WTC11 (cell line): ENCODE results near the gene LPP.

ENCODE experiments used
- ATF1 ChIP-seq: sonication (generic); formaldehyde crosslinking; IDR thresholded peaks from 2 replicates; pipeline ENCODE4 v1.8.1; 2023; ENCODE audit warnings: mild to moderate bottlenecking, moderate library complexity, missing genetic modification reagents
- CBFB ChIP-seq: sonication (generic); formaldehyde crosslinking; IDR thresholded peaks from 2 replicates; pipeline ENCODE4 v1.8.1; 2022; ENCODE audit warnings: mild to moderate bottlenecking, low read depth, missing genetic modification reagents
- TF ChIP-seq, protein P1 (sequence below): fragments of 200-600 bp; IDR thresholded peaks from 2 replicates; pipeline ENCODE4 v1.8.0; 2022; ENCODE audit warnings: antibody characterized with exemption
- TF ChIP-seq, protein P2 (sequence below): sonication (generic); formaldehyde crosslinking; conservative IDR thresholded peaks from 2 replicates; pipeline ENCODE4 v1.8.1; 2022; ENCODE audit warnings: mild to moderate bottlenecking, missing genetic modification reagents

DNA sequence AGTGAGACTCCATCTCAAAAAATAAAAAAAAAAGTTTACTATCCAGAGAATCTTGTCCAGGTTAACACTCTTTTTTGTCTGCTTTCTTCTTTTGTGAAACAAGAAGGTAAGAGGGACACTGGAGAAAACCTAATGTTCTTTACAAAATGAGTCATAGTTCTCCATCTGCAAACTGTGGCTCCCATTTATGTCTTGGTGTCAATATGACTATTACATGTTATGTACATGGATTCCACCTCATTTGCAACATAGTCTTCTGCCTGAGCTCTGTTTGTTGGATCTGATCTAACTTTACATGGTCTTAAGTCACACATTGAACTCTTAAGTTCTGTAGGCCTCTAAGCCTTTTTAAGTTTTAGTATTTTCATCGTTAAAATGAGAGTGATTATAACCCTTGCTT, 596.7 kb downstream of the LPP start:
- no peak for TF ChIP-seq CBFB (CRISPR knock-in tag)
- TF ChIP-seq, protein P1, sequence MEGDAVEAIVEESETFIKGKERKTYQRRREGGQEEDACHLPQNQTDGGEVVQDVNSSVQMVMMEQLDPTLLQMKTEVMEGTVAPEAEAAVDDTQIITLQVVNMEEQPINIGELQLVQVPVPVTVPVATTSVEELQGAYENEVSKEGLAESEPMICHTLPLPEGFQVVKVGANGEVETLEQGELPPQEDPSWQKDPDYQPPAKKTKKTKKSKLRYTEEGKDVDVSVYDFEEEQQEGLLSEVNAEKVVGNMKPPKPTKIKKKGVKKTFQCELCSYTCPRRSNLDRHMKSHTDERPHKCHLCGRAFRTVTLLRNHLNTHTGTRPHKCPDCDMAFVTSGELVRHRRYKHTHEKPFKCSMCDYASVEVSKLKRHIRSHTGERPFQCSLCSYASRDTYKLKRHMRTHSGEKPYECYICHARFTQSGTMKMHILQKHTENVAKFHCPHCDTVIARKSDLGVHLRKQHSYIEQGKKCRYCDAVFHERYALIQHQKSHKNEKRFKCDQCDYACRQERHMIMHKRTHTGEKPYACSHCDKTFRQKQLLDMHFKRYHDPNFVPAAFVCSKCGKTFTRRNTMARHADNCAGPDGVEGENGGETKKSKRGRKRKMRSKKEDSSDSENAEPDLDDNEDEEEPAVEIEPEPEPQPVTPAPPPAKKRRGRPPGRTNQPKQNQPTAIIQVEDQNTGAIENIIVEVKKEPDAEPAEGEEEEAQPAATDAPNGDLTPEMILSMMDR = no peak
- TF ChIP-seq, protein P2, sequence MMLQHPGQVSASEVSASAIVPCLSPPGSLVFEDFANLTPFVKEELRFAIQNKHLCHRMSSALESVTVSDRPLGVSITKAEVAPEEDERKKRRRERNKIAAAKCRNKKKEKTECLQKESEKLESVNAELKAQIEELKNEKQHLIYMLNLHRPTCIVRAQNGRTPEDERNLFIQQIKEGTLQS (CRISPR knock-in tag) = no peak
- no peak for TF ChIP-seq ATF1 (CRISPR knock-in tag)
